ENCODE data around the gene ARL6IP5. TPM values are rescaled to one million over a fixed set of nuclear protein-coding genes. Genes with fewer than 3 reads are reported as not detected.

ARL6IP5 gene
- total RNA-seq, 3 donors from 2014 or later (not counting 1 experiment from before 2014, with no cell fraction given), result 98.1 to 132 (median 105) TPM

DNA sequence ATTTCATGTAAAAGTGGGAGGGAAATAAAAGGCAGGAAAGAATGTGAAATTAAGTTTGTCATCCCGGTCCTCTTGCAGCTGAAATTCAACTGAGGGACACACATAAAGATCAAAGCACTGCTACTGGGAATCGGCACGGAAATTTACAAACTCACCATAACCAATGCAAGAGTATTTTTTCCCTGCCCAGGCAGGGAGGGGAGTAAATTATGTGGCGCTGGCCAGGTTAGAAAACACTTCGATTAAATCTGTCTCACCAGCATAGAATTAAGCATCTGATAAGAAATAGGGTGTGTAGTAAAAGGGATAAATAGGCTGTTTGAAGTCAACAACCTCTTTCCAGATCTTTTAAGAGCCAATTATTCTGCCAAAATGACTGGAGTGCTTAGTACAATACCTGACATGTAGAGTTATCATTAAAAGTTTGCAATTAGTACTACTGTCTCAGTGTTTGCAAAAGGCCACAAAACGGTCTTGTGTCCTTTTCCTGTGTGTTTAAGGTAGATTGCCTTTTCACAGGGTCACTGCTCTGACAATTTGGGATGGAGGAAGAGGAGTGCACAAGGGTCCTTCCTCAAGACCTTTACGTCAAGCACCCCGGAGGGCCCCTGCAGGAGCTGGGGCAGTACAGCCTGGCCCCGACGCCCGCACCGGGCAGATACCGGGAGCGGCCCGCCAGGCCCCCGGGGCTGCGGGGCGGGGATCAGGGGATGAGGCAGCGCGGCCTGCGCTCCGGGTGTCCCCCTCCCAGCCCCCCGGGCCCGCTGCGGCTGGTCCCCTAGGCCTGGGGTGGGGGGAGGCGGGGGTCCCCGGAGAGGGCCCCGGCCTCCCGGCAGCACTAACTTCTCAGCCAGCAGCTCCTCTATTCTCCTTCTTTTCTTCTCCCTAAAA, 5.2 kb upstream of the ARL6IP5 start:
- no peaks in the 10 kb centered on the region for H3K27me3 Mint-ChIP-seq (ENCODE audit: low read depth in 2 of 2)
- H3K9me3 Mint-ChIP-seq, result no peaks in the 10 kb centered on the region
- H3K36me3 ChIP-seq (ENCODE audit: control insufficient read depth, insufficient read depth, low read length), result peaks cover 9% of the 10 kb centered on the region
- ATAC-seq (peak in 2 of 3 donors; percentile 6 to 31), DNase-seq (peak; percentile 31 to 35)
- 1% methylated on average over 24 of the region's 29 CpGs for WGBS (ENCODE audit: insufficient coverage)
- H3K27me3 ChIP-seq (ENCODE audit: control insufficient read depth, insufficient read depth, low read length), result no peaks in the 10 kb centered on the region
- peak overlapping the region; percentile 28 for H3K27ac ChIP-seq (ENCODE audit: low read length)
- no peaks in the 10 kb centered on the region for H3K36me3 Mint-ChIP-seq
- H3K4me3 Mint-ChIP-seq, result peak overlapping the region; percentile 90
- peaks cover 43% of the 10 kb centered on the region in 2 donors for H3K4me1 Mint-ChIP-seq
- intact Hi-C loops (cut with micrococcal nuclease), result loop anchor here (1.0 to 10.0 kb wide), 2 partner anchors 27 to 1425 kb away; partner anchors contain the start of genes SUCLG2 and TMF1
- H3K4me3 ChIP-seq (ENCODE audit: low read length), result peak overlapping the region; percentile 47
- H3K9me3 ChIP-seq (ENCODE audit: control insufficient read depth, insufficient read depth, low read length), result no peaks in the 10 kb centered on the region
- peak overlapping the region; percentile 78 to 82 for H3K27ac Mint-ChIP-seq
- H3K4me1 ChIP-seq (ENCODE audit: control insufficient read depth, insufficient read depth, low read length), result peaks cover 33% of the 10 kb centered on the region
- no peak for TF ChIP-seq CTCF (IDR thresholded peaks at IDR 0.05)

- peak within 1 kb of the TSS; percentile 90 to 98 for H3K27ac Mint-ChIP-seq
- no peaks in the 10 kb centered on the region for H3K27me3 Mint-ChIP-seq (ENCODE audit: low read depth in 2 of 2)
- H3K36me3 Mint-ChIP-seq, result no peaks in the 10 kb centered on the region
- under 1% methylated on average over 29 of the region's 37 CpGs for WGBS (ENCODE audit: insufficient coverage)
- H3K4me1 Mint-ChIP-seq, result peaks cover 48 to 51% of the 10 kb centered on the region in 2 donors
- ATAC-seq (peak; percentile 74 to 89 (median 79)), DNase-seq (peak; percentile 82 to 95)
- peak within 1 kb of the TSS; percentile 90 for H3K4me3 Mint-ChIP-seq
- peaks cover 1% of the 10 kb centered on the region for H3K36me3 ChIP-seq (ENCODE audit: control insufficient read depth, insufficient read depth, low read length)
- H3K9me3 Mint-ChIP-seq, result no peaks in the 10 kb centered on the region
- H3K27me3 ChIP-seq (ENCODE audit: control insufficient read depth, insufficient read depth, low read length), result no peaks in the 10 kb centered on the region
- no peak for TF ChIP-seq CTCF (IDR thresholded peaks at IDR 0.05)
- peaks cover 37% of the 10 kb centered on the region for H3K4me1 ChIP-seq (ENCODE audit: control insufficient read depth, insufficient read depth, low read length)
- H3K27ac ChIP-seq (ENCODE audit: low read length), result peak within 1 kb of the TSS; percentile 28
- intact Hi-C loops (cut with micrococcal nuclease), result loop anchor here (1.0 to 10.0 kb wide), 2 partner anchors 28 to 1426 kb away; partner anchors contain the start of genes SUCLG2 and TMF1
- H3K9me3 ChIP-seq (ENCODE audit: control insufficient read depth, insufficient read depth, low read length), result no peaks in the 10 kb centered on the region
- peak within 1 kb of the TSS; percentile 47 for H3K4me3 ChIP-seq (ENCODE audit: low read length)
Observed at GRCh38 chr3:69080233-69080920, 4.4 kb upstream of the ARL6IP5 start, which contains the start of gene UBA3. TSS of gene UBA3 (minus strand) at chr3:69080365. CDS start at chr3:69080353, 12 bp downstream.

DNA sequence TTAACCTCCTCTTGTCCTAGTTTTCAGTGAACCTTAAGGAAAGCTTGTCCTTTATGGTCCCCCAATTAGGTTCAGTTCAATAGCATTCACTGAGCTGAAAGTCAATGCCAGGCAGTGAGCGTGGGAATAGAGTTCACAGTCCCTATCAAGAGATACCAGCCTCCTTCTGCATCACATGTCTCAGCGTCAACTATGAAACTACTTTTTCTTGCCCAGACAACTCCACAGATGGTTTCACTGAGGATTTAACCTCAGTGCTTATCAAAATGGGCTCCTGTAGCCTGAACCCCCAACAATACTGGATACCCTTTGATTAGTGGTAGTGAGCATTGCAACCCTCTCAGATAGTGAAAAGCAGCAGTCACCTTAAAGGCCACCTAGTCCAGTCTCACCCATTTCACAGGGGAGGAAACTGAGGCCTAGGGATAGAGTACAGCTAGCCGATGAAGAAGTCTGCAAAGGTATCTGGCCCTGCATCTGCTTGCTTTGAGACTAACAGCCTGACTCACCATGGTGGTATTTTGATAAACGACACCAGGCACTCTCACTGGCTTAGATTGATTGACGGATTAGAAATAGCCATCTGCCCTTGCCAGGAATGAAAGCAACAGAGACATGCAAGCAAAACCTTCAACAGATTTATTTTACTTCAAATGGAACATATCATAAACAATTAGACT, 3.0 kb upstream of the ARL6IP5 start:
- DNase-seq, result peak in 1 of 2 donors; percentile 43
- Mint-ChIP-seq H3K4me3 (peak overlapping the region; percentile 43), H3K27me3 (ENCODE audit: low read depth in 2 of 2) (no peaks in the 10 kb centered on the region), H3K36me3 (no peaks in the 10 kb centered on the region), H3K27ac (peak overlapping the region; percentile 90 to 98), H3K9me3 (no peaks in the 10 kb centered on the region), H3K4me1 (peaks cover 56 to 59% of the 10 kb centered on the region in 2 donors)
- Histone ChIP-seq H3K27me3 (ENCODE audit: control insufficient read depth, insufficient read depth, low read length) (no peaks in the 10 kb centered on the region), H3K9me3 (ENCODE audit: control insufficient read depth, insufficient read depth, low read length) (no peaks in the 10 kb centered on the region), H3K4me1 (ENCODE audit: control insufficient read depth, insufficient read depth, low read length) (peaks cover 44% of the 10 kb centered on the region), H3K4me3 (ENCODE audit: low read length) (no peak overlapping the region), H3K36me3 (ENCODE audit: control insufficient read depth, insufficient read depth, low read length) (no peaks in the 10 kb centered on the region), H3K27ac (ENCODE audit: low read length) (peak overlapping the region; percentile 72)
- intact Hi-C loops (cut with micrococcal nuclease), result loop anchor here (10.0 kb wide), 1 partner anchor 1427 kb away; the partner anchor contains the start of gene SUCLG2
- no peak for ATAC-seq
- no peak for TF ChIP-seq CTCF (IDR thresholded peaks at IDR 0.05)
- WGBS (ENCODE audit: insufficient coverage), result 68% methylated on average over 5 of the region's 5 CpGs
